BLaER1 (cell line): ENCODE measurements around the gene CHRNA1.

ENCODE experiments used
- H3K27ac ChIP-seq: shearing (Covaris generic); formaldehyde crosslinking; 2 replicates; pipeline ENCODE4 v1.8.1; 2022
- H3K27me3 ChIP-seq: shearing (Covaris generic); formaldehyde crosslinking; 2 replicates; pipeline ENCODE4 v1.8.1; 2022
- H3K36me3 ChIP-seq: shearing (Covaris generic); formaldehyde crosslinking; 2 replicates; pipeline ENCODE4 v1.8.1; 2022
- H3K4me1 ChIP-seq: shearing (Covaris generic); formaldehyde crosslinking; 2 replicates; pipeline ENCODE4 v1.8.1; 2022
- H3K4me2 ChIP-seq: shearing (Covaris generic); formaldehyde crosslinking; 2 replicates; pipeline ENCODE4 v1.8.1; 2022
- H3K4me3 ChIP-seq: shearing (Covaris generic); formaldehyde crosslinking; 2 replicates; pipeline ENCODE4 v1.8.1; 2022
- H3K9ac ChIP-seq: shearing (Covaris generic); formaldehyde crosslinking; 2 replicates; pipeline ENCODE4 v1.8.1; 2022
- H3K9me3 ChIP-seq: shearing (Covaris generic); formaldehyde crosslinking; 2 replicates; pipeline ENCODE4 v1.8.1; 2022
- H4K20me1 ChIP-seq: shearing (Covaris generic); formaldehyde crosslinking; 2 replicates; pipeline ENCODE4 v1.8.1; 2022
- Cebpa-rat ChIP-seq: shearing (Covaris generic); IDR thresholded peaks from 2 replicates; pipeline ENCODE4 v1.8.1; 2022

Gene CHRNA1

DNA sequence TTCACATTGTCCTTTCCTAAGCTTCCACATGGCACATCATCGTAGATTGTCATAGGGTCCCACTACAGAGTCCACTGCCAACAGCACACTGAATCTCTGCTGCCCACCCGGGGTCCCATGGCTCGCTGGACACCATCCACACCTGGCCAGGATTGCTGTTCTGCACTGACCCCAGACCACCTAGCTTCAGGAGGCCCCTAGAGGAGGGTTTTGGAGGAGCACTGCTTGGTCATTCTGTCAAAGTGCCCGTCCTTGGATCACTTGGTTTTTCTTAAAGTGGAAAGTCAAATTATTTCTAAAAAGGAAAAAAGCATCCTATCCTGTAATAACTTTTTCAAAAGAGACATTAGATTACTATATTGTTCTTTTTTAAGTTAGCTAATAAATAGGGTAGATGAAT, 59.0 kb downstream of the CHRNA1 start:
- no peaks in the 10 kb centered on the region for H3K4me1 ChIP-seq
- no peaks in the 10 kb centered on the region for H3K36me3 ChIP-seq
- no peak overlapping the region for H3K4me2 ChIP-seq
- peaks cover 8% of the 10 kb centered on the region; the same call in 1 of the 2 replicates for H3K9me3 ChIP-seq
- no peak overlapping the region for H3K9ac ChIP-seq
- no peak for TF ChIP-seq Cebpa-rat
- H3K27ac ChIP-seq, result no peak overlapping the region
- H4K20me1 ChIP-seq, result no peaks in the 10 kb centered on the region
- H3K27me3 ChIP-seq, result no peaks in the 10 kb centered on the region
- H3K4me3 ChIP-seq, result no peak overlapping the region

DNA sequence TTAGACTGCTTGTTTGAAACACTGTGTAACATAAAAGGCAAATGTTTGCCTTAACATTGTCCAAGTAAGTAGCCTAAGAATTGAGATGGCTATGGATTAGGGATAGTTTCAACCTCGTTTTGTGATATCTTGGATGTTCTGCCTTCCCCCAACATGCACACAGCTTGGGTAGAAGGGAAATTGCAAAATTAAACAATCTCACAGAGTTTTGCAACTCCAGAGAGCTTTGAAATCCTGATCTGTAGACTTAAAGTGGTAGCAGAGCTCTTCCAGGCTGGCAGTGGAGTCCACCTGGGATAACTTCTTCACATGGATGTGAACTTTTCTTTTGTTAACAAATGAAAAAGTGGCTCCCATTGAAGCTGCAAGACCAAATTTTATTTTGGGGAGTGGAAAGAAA, 59.6 kb downstream of the CHRNA1 start:
- Histone ChIP-seq H3K27ac (no peak overlapping the region), H4K20me1 (no peaks in the 10 kb centered on the region), H3K36me3 (no peaks in the 10 kb centered on the region), H3K4me3 (no peak overlapping the region), H3K27me3 (no peaks in the 10 kb centered on the region), H3K4me2 (no peak overlapping the region), H3K9ac (no peak overlapping the region), H3K4me1 (no peaks in the 10 kb centered on the region), H3K9me3 (peaks cover 5% of the 10 kb centered on the region; the same call in 1 of the 2 replicates)
- TF ChIP-seq Cebpa-rat, result no peak

DNA sequence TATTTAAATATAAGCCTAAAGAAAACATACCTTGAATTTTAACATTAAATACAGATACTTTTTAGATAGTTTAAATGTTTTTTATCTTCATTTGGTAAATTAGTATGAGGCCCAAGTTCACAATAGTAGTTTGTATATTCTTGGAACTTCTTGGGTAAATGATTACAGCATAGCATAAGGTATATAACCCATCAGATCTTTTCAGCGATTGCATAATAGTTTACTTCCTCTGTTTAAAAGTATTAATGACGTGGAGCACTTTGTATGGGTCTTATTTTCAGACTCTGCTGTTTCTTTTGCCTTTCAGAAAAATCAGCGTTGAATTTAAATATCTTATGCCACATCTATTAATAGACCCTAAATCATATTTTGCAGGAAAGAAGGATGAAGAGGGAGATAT, 60.2 kb downstream of the CHRNA1 start:
- no peaks in the 10 kb centered on the region for H3K4me1 ChIP-seq
- H3K4me2 ChIP-seq, result no peak overlapping the region
- no peaks in the 10 kb centered on the region for H3K36me3 ChIP-seq
- no peak overlapping the region for H3K9ac ChIP-seq
- no peak overlapping the region for H3K4me3 ChIP-seq
- no peaks in the 10 kb centered on the region for H4K20me1 ChIP-seq
- no peaks in the 10 kb centered on the region for H3K27me3 ChIP-seq
- TF ChIP-seq Cebpa-rat, result no peak
- H3K9me3 ChIP-seq, result no peaks in the 10 kb centered on the region
- no peak overlapping the region for H3K27ac ChIP-seq

DNA sequence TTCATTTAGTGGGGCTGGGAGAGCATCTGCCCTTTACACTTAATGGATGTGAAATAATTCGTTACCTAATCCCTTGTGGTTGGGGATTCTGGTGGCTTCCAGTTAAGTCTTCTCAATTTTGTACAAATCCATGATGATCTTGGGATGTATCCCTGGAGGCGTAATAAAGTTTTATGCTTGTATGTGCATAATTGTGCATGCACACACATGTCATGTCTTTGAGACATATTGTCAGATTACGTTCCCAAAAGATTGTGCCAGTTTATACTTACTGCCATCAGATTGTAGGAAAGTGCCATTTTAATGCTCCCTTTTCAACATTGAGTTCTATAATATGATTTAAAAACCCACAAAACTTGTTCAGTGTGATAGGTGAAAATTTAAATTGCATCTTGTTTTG, 60.8 kb downstream of the CHRNA1 start:
- no peaks in the 10 kb centered on the region for H3K9me3 ChIP-seq
- no peak overlapping the region for H3K4me2 ChIP-seq
- no peak for TF ChIP-seq Cebpa-rat
- no peaks in the 10 kb centered on the region for H4K20me1 ChIP-seq
- no peaks in the 10 kb centered on the region for H3K27me3 ChIP-seq
- no peak overlapping the region for H3K4me3 ChIP-seq
- no peak overlapping the region for H3K27ac ChIP-seq
- no peak overlapping the region for H3K9ac ChIP-seq
- H3K4me1 ChIP-seq, result no peaks in the 10 kb centered on the region
- no peaks in the 10 kb centered on the region for H3K36me3 ChIP-seq

DNA sequence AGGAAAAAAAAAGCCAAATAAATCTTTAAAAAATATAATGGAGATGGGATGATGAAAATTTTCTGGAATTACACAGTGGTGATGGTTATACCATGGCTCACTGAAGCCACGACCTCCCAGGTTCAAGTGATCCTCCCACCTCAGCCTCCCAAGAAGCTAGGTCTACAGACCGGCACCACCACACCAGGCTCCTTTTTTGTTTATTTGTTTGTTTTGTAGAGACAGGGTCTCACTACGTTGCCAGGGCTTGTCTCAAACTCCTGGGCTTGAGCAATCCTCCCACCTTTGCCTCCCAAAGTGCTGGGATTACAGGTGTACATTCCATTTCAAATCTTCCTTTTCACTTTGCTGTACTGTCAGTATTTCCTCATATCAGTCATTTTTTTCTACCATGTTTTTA, 61.7 kb downstream of the CHRNA1 start:
- Histone ChIP-seq H3K36me3 (no peaks in the 10 kb centered on the region), H3K9ac (no peak overlapping the region), H3K9me3 (no peaks in the 10 kb centered on the region), H4K20me1 (no peaks in the 10 kb centered on the region), H3K27me3 (no peaks in the 10 kb centered on the region), H3K4me1 (no peaks in the 10 kb centered on the region), H3K4me3 (no peak overlapping the region), H3K27ac (no peak overlapping the region), H3K4me2 (no peak overlapping the region)
- TF ChIP-seq Cebpa-rat, result no peak

DNA sequence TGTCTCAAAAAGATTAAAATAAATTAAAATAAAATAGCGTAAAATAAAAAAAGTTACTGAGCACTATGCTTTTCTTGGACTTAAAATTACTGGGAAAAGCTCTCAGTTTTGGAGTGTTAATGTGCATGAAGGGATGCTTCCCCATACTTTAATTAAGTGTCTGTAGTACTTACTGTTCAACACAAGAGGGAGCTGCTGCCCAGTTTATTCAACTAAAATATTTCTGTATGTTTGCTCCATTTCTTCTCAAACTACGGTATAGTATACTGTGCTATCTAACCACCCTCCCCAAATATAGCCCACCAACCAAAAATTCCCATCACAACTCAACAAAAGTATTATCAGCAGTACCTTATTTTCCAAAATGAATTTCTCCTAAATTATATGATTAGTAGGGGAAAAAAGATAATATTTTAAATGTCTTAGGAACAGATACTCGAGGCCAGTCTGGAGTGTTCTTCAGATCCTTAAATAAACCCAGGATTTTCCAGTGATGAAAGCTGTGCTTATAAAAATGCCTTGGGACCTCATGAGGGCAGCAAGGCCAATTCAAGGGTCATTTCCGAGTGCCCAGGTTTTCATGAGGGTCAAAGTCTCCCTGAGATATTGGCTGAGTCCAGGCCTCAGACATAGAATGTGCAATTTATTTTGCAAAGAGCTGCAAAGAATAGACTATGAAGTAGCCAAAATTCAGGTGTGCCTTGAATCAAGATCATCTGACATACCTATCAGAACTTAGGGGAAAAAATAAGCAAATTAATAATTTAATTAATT, 64.1 kb downstream of the CHRNA1 start:
- Histone ChIP-seq H3K4me1 (no peaks in the 10 kb centered on the region), H3K9me3 (no peaks in the 10 kb centered on the region), H3K27ac (no peak overlapping the region), H4K20me1 (no peaks in the 10 kb centered on the region), H3K27me3 (no peaks in the 10 kb centered on the region), H3K9ac (no peak overlapping the region), H3K36me3 (no peaks in the 10 kb centered on the region), H3K4me2 (no peak overlapping the region), H3K4me3 (no peak overlapping the region)
- TF ChIP-seq Cebpa-rat, result no peak
